Measurements from ENCODE around the gene GFER.
"Not testable (repeated sequence)": the region's sequence is repeated elsewhere in the genome, so short reads cannot be mapped to it uniquely, and the experiment has no call there.

GFER gene

GRCh38 chr16:1983544-1984346 lies at the start of gene GFER:
TSS of gene GFER (plus strand) at chr16:1984193. CDS start at chr16:1984219, 26 bp downstream.
- no peak for FAIRE-seq

- no peak for FAIRE-seq
These were observed 47.0 kb upstream of the GFER start for GRCh38 chr16:1936945-1937479.

GRCh38 chr16:1938316-1938715 lies 45.7 kb upstream of the GFER start:
- no peak for FAIRE-seq

- no peak for FAIRE-seq
These were observed 45.1 kb upstream of the GFER start for GRCh38 chr16:1938910-1939309.

- not testable (repeated sequence) for FAIRE-seq
These were observed 44.2 kb upstream of the GFER start for GRCh38 chr16:1939833-1940232.

GRCh38 chr16:1940273-1941161 lies 43.5 kb upstream of the GFER start:
- FAIRE-seq: no peak

GRCh38 chr16:1941162-1942046 lies 42.6 kb upstream of the GFER start:
- no peak for FAIRE-seq

GRCh38 chr16:1942047-1942809 lies 41.8 kb upstream of the GFER start:
- FAIRE-seq: no peak

- FAIRE-seq: no peak
These were observed 40.9 kb upstream of the GFER start, which contains the start of gene MSRB1 for GRCh38 chr16:1942810-1943726. TSS of gene MSRB1 (minus strand) at chr16:1943199. CDS start at chr16:1943156, 43 bp downstream.

GRCh38 chr16:1944612-1945199 lies 39.3 kb upstream of the GFER start:
- FAIRE-seq: no peak

- FAIRE-seq: no peak
These were observed 38.2 kb upstream of the GFER start for GRCh38 chr16:1945559-1946391.

GRCh38 chr16:1946495-1947368 lies 37.3 kb upstream of the GFER start:
- FAIRE-seq: no peak

GRCh38 chr16:1947369-1947670 lies 36.7 kb upstream of the GFER start:
- FAIRE-seq: no peak

- FAIRE-seq: no peak
These were observed 34.5 kb upstream of the GFER start for GRCh38 chr16:1949507-1949906.

GRCh38 chr16:1950047-1950446 lies 33.9 kb upstream of the GFER start:
- no peak for FAIRE-seq

GRCh38 chr16:1950559-1950958 lies 33.4 kb upstream of the GFER start:
- no peak for FAIRE-seq

GRCh38 chr16:1953734-1954133 lies 30.3 kb upstream of the GFER start:
- FAIRE-seq: no peak

GRCh38 chr16:1957434-1958142 lies 26.4 kb upstream of the GFER start:
- not testable (repeated sequence) for FAIRE-seq

All from islet of Langerhans (tissue), 1 donor.